ENCODE data around the gene PPFIBP1. TPM values are rescaled to one million over a fixed set of nuclear protein-coding genes. Genes with fewer than 3 reads are reported as not detected.

PPFIBP1 gene
- total and polyA plus RNA-seq, 2 of the 8 experiments (the other 6 are each of a cell fraction or from before 2014, with no cell fraction given), result 7.7 to 31.3 TPM

- H3K79me2 ChIP-seq (ENCODE audit: control insufficient read depth in 1 of 2, insufficient read depth in 2 of 2, low read length in 2 of 2), result no peaks in the 10 kb centered on the region
- H3K14ac ChIP-seq (ENCODE audit: insufficient read length), result no peak overlapping the region
These were observed 54.8 kb downstream of the PPFIBP1 start for GRCh38 chr12:27578689-27579372.

More at GRCh38 chr12:27578689-27579372, 54.8 kb downstream of the PPFIBP1 start:
- Histone ChIP-seq H3K23me2 (ENCODE audit: low read depth, low read length) (no peaks in the 10 kb centered on the region), H3K36me3 (ENCODE audit: control insufficient read depth in 2 of 4, insufficient read depth in 4 of 4, low read length in 3 of 4) (no peaks in the 10 kb centered on the region), H2BK5ac (ENCODE audit: low read depth, low read length) (no peak overlapping the region), H3K56ac (replicated peaks; ENCODE audit: insufficient read length, low read depth, low read length) (no peak overlapping the region), H4K8ac (ENCODE audit: extremely low read depth, insufficient read depth, low read length) (no peak overlapping the region), H4K5ac (ENCODE audit: insufficient read length, low read depth, low read length) (no peak overlapping the region), H3K9ac (replicated peaks in 1 of 4; ENCODE audit: extremely low read depth in 1 of 4, low read depth in 3 of 4, low read length in 3 of 4) (no peak overlapping the region), H3K4me2 (ENCODE audit: insufficient read depth in 1 of 2, low read depth in 2 of 2, low read length in 2 of 2) (no peak overlapping the region), H2BK120ac (replicated peaks; ENCODE audit: low read depth, low read length) (no peak overlapping the region), H3K4ac (replicated peaks; ENCODE audit: insufficient read length, low read depth, low read length) (no peak overlapping the region), H3K23ac (ENCODE audit: insufficient read length) (no peak overlapping the region), H3K27me3 (replicated peaks in 1 of 4; ENCODE audit: control insufficient read depth in 3 of 4, extremely low read depth in 1 of 4, insufficient read depth in 3 of 4, low read length in 3 of 4) (no peaks in the 10 kb centered on the region), H2BK20ac (ENCODE audit: low read length) (no peak overlapping the region), H3K79me1 (ENCODE audit: low read depth, low read length) (no peaks in the 10 kb centered on the region), H3K4me1 (replicated peaks in 1 of 4; ENCODE audit: control insufficient read depth in 3 of 4, insufficient read depth in 4 of 4, low read length in 3 of 4) (no peaks in the 10 kb centered on the region), H3K18ac (ENCODE audit: extremely low read depth, low read length) (no peak overlapping the region), H3K27ac (ENCODE audit: low read depth, low read length) (no peak overlapping the region), H2BK15ac (ENCODE audit: low read length) (no peak overlapping the region), H3K4me3 (ENCODE audit: extremely low read depth in 1 of 4, insufficient read depth in 2 of 4, low read depth in 3 of 4, low read length in 4 of 4) (no peak overlapping the region), H2BK12ac (ENCODE audit: low read depth, low read length) (no peak overlapping the region), H4K91ac (replicated peaks; ENCODE audit: insufficient read length, low read length) (no peak overlapping the region), H2AK5ac (ENCODE audit: low read depth, low read length) (no peak overlapping the region), H4K20me1 (replicated peaks in 1 of 2; ENCODE audit: control insufficient read depth in 1 of 2, insufficient read depth in 2 of 2, low read length in 2 of 2) (no peaks in the 10 kb centered on the region), H3K9me3 (ENCODE audit: insufficient read depth in 2 of 2, low read depth in 1 of 2, low read length in 1 of 2) (no peaks in the 10 kb centered on the region), H2AFZ (ENCODE audit: low read length) (no peak overlapping the region)
- FAIRE-seq (no peak), DNase-seq (ENCODE audit: low read depth in 1 of 2, low spot score in 2 of 2) (no peak)
- POLR2A ChIA-PET (ENCODE audit: partially characterized antibody), result no interaction called here
- CTCF ChIA-PET (ENCODE audit: partially characterized antibody), result interaction anchor here (0.7 kb wide), 1 partner anchor 39 kb away, joined by 3 read pairs; no protein-coding TSS in a partner anchor
- WGBS, 2 experiments (ENCODE audit: extremely low coverage in 1 of 2, insufficient coverage in 1 of 2, insufficient read length in 1 of 2, insufficient replicate concordance in 2 of 2, low coverage in 1 of 2, low lambda C conversion rate in 2 of 2, missing lambda C conversion rate in 1 of 2), result 91% methylated on average over 7 of the region's 7 CpGs; no CpG with 5 or more reads in 1 of the 2 experiments
- TF ChIP-seq MAX (IDR thresholded peaks at IDR 0.05) (no peak), SRF (IDR thresholded peaks at IDR 0.05; ENCODE audit: low read depth, low read length) (no peak), KDM4A (IDR thresholded peaks at IDR 0.05; ENCODE audit: low read depth, low read length, severe bottlenecking) (no peak), HDAC2 (IDR thresholded peaks at IDR 0.05; ENCODE audit: borderline replicate concordance in 1 of 2, low read depth in 2 of 2, low read length in 2 of 2) (no peak), POLR2AphosphoS5 (IDR thresholded peaks at IDR 0.05; ENCODE audit: low read depth, low read length) (no peak), TAF1 (IDR thresholded peaks at IDR 0.05; ENCODE audit: low read depth, low read length) (no peak), ZNF274 (IDR thresholded peaks at IDR 0.05; ENCODE audit: borderline replicate concordance, extremely low read depth, low read length) (no peak), EZH2 (IDR thresholded peaks at IDR 0.05; ENCODE audit: low read depth, low read length, severe bottlenecking) (no peak)

All from H1 (cell line).